Skeletal muscle tissue (tissue), 4 donors: Measurements from ENCODE around the gene CREBRF. TPM values are rescaled to one million over a fixed set of nuclear protein-coding genes. Genes with fewer than 3 reads are reported as not detected.
A peak's percentile ranks its signal among the peaks of the same experiment; 100 is the strongest.

Experiments
- H3K27ac ChIP-seq: one replicate; pipeline ENCODE4 v1.7.0; 2013; ENCODE audit warnings: mild to moderate bottlenecking, low read depth, low read length, inconsistent platforms
- H3K27me3 ChIP-seq, 3 donors: one replicate each; pipeline ENCODE4 v1.7.0; 2013; ENCODE audit warnings: low read length in 3 of 3; ENCODE audit not compliant: control insufficient read depth in 3 of 3, insufficient read depth in 3 of 3
- H3K36me3 ChIP-seq, 3 donors: one replicate each; pipeline ENCODE4 v1.7.0; 2013; ENCODE audit warnings: low read length in 3 of 3; ENCODE audit not compliant: control insufficient read depth in 3 of 3, insufficient read depth in 3 of 3
- H3K4me1 ChIP-seq, 3 donors: one replicate each; pipeline ENCODE4 v1.7.0; 2013; ENCODE audit warnings: low read length in 3 of 3, mild to moderate bottlenecking in 3 of 3; ENCODE audit not compliant: control insufficient read depth in 3 of 3, insufficient read depth in 3 of 3
- H3K4me3 ChIP-seq, 3 donors: one replicate each; pipeline ENCODE4 v1.7.0; 2013; ENCODE audit warnings: low read length in 3 of 3
- H3K9ac ChIP-seq, 3 donors: one replicate each; pipeline ENCODE4 v1.7.0; 2013; ENCODE audit warnings: low read length in 3 of 3, mild to moderate bottlenecking in 3 of 3, moderate library complexity in 2 of 3, low read depth in 1 of 3
- H3K9me3 ChIP-seq, 3 donors: one replicate each; pipeline ENCODE4 v1.7.0; 2013; ENCODE audit warnings: low read length in 3 of 3; ENCODE audit not compliant: control insufficient read depth in 3 of 3
- total RNA-seq: library from RNA; depleted of rRNA; stranded (reverse); fragments of >200 nt; gene quantifications from one replicate; pipeline ENCODE4 v1.2.3, GENCODE V29; 2014
- donor health status: Osteomylitis.

Gene CREBRF
- total RNA-seq, 1 donor from 2014 or later, result 12.0 TPM

- Histone ChIP-seq H3K4me1 (peaks cover 5 to 6% (median 6%) of the 10 kb centered on the region in 3 donors), H3K9ac (no peak overlapping the region), H3K4me3 (no peak overlapping the region), H3K27ac (no peak overlapping the region), H3K27me3 (peaks cover 5 to 9% (median 6%) of the 10 kb centered on the region in 3 donors), H3K36me3 (no peaks in the 10 kb centered on the region), H3K9me3 (no peaks in the 10 kb centered on the region)
Observed at GRCh38 chr5:173050791-173051190, 5.4 kb upstream of the CREBRF start.

DNA sequence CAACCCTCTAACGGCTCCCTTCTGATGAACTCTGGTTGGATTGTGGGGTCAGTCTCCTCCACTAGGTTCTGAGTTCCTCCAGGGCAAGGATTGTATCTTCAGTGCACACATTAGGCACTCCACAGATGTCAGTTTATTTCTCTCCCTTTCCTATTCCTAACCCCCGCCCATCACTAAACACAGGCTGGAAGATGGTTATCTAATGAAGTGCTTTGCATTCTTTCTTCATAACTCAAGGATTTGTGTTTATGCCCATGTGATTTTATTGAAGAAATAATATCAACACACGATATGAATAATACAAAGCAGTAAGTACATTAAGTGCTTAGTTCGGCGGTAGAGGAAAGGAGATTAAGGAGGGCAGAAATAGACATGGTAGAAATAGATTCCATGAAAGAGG lies 4.4 kb upstream of the CREBRF start:
- H3K27ac ChIP-seq, result no peak overlapping the region
- H3K9me3 ChIP-seq, result no peaks in the 10 kb centered on the region
- H3K27me3 ChIP-seq, result peaks cover 5 to 9% (median 6%) of the 10 kb centered on the region in 3 donors
- peaks cover 5 to 7% (median 6%) of the 10 kb centered on the region in 3 donors for H3K4me1 ChIP-seq
- no peak overlapping the region for H3K4me3 ChIP-seq
- H3K36me3 ChIP-seq, result no peaks in the 10 kb centered on the region
- no peak overlapping the region for H3K9ac ChIP-seq

DNA sequence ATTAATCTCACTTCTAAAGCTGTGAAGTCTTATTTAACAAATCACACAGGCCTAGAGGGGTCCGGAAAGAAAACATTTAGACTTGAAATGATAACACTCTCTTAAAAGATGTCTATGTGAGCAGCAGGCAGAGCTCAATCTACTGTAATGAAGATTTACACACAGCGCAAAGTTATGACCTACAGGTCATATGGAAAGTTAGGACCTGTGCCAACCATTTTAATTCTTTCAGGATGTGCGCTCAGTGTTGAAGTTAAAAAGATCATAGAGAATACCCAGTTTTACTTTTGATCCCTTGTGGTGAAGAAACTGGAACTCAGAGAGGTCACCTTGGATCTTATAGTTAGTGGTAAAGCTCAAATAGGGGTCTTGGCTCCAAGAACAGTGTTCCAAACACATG lies 3.1 kb upstream of the CREBRF start:
- Histone ChIP-seq H3K9ac (no peak overlapping the region), H3K9me3 (no peaks in the 10 kb centered on the region), H3K36me3 (no peaks in the 10 kb centered on the region), H3K4me1 (peaks cover 9 to 14% (median 11%) of the 10 kb centered on the region in 3 donors), H3K27me3 (peaks cover 5 to 8% (median 6%) of the 10 kb centered on the region in 3 donors), H3K4me3 (no peak overlapping the region), H3K27ac (no peak overlapping the region)

- H3K4me1 ChIP-seq, result peaks cover 11 to 17% (median 13%) of the 10 kb centered on the region in 3 donors
- peak overlapping the region; percentile 89 to 98 (median 93) for H3K4me3 ChIP-seq
- peaks cover 0 to 4% (median under 1%) of the 10 kb centered on the region in 3 donors for H3K27me3 ChIP-seq
- no peaks in the 10 kb centered on the region for H3K36me3 ChIP-seq
- H3K9me3 ChIP-seq, result no peaks in the 10 kb centered on the region
- H3K27ac ChIP-seq, result no peak overlapping the region
- peak overlapping the region; percentile 76 to 90 (median 89) for H3K9ac ChIP-seq
Observed at GRCh38 chr5:173055042-173055721, 970 bp upstream of the CREBRF start.

DNA sequence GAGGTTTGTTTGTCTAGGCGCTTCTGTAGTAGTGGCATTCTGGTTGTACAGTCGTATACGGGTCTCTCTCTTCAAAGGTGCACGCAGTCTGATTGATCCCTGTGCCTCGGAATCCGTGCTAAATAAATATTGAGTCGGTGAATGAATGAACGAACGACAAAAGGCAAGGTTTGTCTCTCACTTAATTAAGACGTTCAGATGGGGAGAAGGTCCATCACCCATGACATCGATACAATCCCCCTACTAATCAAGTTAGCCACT lies 500 bp upstream of the CREBRF start:
- Histone ChIP-seq H3K9ac (peak overlapping the region; percentile 76 to 90 (median 89)), H3K27me3 (no peaks in the 10 kb centered on the region), H3K36me3 (no peaks in the 10 kb centered on the region), H3K27ac (no peak overlapping the region), H3K9me3 (no peaks in the 10 kb centered on the region), H3K4me3 (peak overlapping the region; percentile 89 to 98 (median 93)), H3K4me1 (peaks cover 11 to 17% (median 13%) of the 10 kb centered on the region in 3 donors)

DNA sequence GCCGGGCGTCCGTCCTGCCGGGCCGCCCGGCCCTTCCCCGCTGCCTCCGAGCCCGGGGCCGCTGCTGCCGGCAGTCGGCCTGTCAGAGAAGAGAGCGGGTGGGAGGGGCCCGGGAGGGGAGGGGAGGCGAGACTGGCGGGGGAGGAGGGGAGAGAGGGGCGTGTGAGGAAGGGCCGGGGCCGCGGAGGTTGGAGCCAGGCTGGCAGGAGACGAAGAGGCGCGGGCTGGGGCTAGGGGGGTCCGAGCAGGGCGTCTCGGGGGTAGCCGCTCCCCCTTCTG lies 570 bp downstream of the CREBRF start:
- Histone ChIP-seq H3K9ac (peak overlapping the region; percentile 76 to 90 (median 89)), H3K4me3 (peak overlapping the region; percentile 89 to 93 (median 92)), H3K4me1 (peaks cover 11 to 17% (median 13%) of the 10 kb centered on the region in 3 donors), H3K36me3 (no peaks in the 10 kb centered on the region), H3K9me3 (no peaks in the 10 kb centered on the region), H3K27ac (peak overlapping the region; percentile 99), H3K27me3 (no peaks in the 10 kb centered on the region)

DNA sequence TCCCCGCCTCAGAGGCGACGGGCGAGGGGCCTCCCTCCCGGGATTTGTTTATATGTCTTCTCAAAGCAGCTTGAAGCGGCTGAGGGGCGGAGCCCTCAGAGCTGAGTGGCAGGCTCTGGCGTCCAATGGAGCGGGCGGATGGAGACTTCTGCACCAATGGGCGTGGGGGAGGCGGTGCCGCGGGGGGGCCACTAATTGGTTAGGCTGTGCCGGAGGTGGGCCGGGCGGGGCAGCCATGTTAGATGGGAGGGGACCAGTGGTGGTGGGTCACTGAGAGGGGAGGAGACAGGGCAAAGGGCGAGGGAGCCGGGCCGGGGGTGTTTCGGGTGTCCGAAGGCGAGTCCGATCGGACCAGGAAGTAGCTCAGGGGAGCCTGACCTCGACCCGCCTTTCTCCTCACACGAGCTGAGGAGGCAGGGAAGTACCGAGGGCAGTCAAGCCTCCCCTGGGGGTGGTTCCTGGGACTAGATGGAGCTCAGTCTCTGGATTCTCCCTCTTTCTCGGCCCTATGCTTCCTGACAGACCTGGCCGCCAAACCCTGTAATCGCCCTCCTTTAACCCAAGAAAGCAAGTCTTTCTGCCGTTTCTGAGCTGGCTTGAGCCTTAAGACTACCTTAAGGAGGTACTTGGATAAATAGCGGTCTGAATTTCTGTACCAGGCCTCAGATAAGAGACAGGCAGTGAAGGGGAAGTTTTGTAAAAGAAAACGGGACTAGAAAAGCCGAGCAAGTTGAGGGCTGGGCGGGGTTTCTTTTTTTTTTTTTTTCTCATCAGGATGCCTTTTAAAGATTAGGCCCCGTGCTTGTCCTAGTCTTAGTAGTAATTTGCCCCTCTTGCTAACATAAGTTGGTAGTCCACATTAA lies 1.1 kb downstream of the CREBRF start:
- Histone ChIP-seq H3K4me3 (peak overlapping the region; percentile 89 to 93 (median 92)), H3K4me1 (peaks cover 11 to 17% (median 13%) of the 10 kb centered on the region in 3 donors), H3K27me3 (no peaks in the 10 kb centered on the region), H3K36me3 (no peaks in the 10 kb centered on the region), H3K9ac (peak overlapping the region; percentile 75 to 90 (median 89)), H3K9me3 (no peaks in the 10 kb centered on the region), H3K27ac (peak overlapping the region; percentile 99)

GRCh38 chr5:173062141-173062540 lies 6.0 kb downstream of the CREBRF start:
- Histone ChIP-seq H3K27me3 (no peaks in the 10 kb centered on the region), H3K9ac (no peak overlapping the region), H3K36me3 (no peaks in the 10 kb centered on the region), H3K4me3 (no peak overlapping the region), H3K27ac (no peak overlapping the region), H3K9me3 (no peaks in the 10 kb centered on the region), H3K4me1 (peaks cover 6 to 13% (median 10%) of the 10 kb centered on the region in 3 donors)

DNA sequence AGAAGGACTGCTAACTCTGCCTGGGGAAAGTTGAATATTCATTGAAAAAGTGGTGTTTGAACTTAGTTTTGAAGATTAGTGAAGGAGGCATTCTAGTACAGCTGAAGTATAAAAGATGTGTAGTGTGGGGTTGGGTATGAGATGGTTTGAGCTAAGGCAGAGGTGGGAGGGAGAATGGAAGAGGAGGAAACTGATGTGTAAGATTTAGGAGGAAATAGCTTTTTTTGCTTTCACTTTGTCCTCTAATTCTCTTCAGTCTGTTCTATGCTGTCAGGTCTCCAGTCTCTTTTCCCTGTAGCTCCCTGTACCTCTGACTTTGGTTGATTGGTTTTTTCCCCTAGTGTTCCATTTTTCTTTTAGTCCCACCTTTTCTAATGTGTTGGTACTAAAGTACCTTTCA lies 9.0 kb downstream of the CREBRF start:
- no peak overlapping the region for H3K4me3 ChIP-seq
- H3K4me1 ChIP-seq, result peaks cover 0 to 5% (median 0%) of the 10 kb centered on the region in 3 donors
- H3K36me3 ChIP-seq, result no peaks in the 10 kb centered on the region
- H3K9me3 ChIP-seq, result no peaks in the 10 kb centered on the region
- no peak overlapping the region for H3K9ac ChIP-seq
- no peak overlapping the region for H3K27ac ChIP-seq
- no peaks in the 10 kb centered on the region for H3K27me3 ChIP-seq

GRCh38 chr5:173069671-173070070 lies 13.5 kb downstream of the CREBRF start:
- no peak overlapping the region for H3K4me3 ChIP-seq
- no peaks in the 10 kb centered on the region for H3K36me3 ChIP-seq
- H3K9ac ChIP-seq, result no peak overlapping the region
- no peaks in the 10 kb centered on the region for H3K9me3 ChIP-seq
- H3K4me1 ChIP-seq, result peaks cover 0 to 5% (median 0%) of the 10 kb centered on the region in 3 donors
- no peak overlapping the region for H3K27ac ChIP-seq
- no peaks in the 10 kb centered on the region for H3K27me3 ChIP-seq
